ENCODE results near the gene ZXDA.
A peak's percentile ranks its signal among the peaks of the same experiment; 100 is the strongest.

The ZXDA gene

GRCh38 chrX:57929373-57929772 lies 19.1 kb upstream of the ZXDA start:
- no peak for TF ChIP-seq EZH2phosphoT487 (IDR thresholded peaks at IDR 0.05; ENCODE audit: borderline replicate concordance)
- peak; percentile 59 for TF ChIP-seq CTCF (conservative IDR thresholded peaks at IDR 0.05; ENCODE audit: low read length)
- Histone ChIP-seq H3F3A (ENCODE audit: low read depth) (no peaks in the 10 kb centered on the region), H3K9ac (ENCODE audit: low read depth, low read length, poor library complexity, severe bottlenecking) (no peak overlapping the region), H3K79me2 (ENCODE audit: insufficient read depth, low read length) (no peaks in the 10 kb centered on the region), H3K4me3 (ENCODE audit: low read length, poor library complexity, severe bottlenecking) (no peak overlapping the region), H3K9me3 (ENCODE audit: insufficient read depth, low read depth, low read length) (no peaks in the 10 kb centered on the region), H2AFZ (ENCODE audit: low read length) (0 out of 2 replicates have a peak overlapping the region, but pooled peaks have one; percentile 43), H4K20me1 (ENCODE audit: insufficient read depth, low read length, poor library complexity, severe bottlenecking) (no peaks in the 10 kb centered on the region), H3K4me1 (ENCODE audit: insufficient read depth, low read length, poor library complexity, severe bottlenecking) (no peaks in the 10 kb centered on the region), H3K4me2 (ENCODE audit: low read depth, low read length, poor library complexity, severe bottlenecking) (no peak overlapping the region), H3K36me3 (ENCODE audit: insufficient read depth, low read length) (no peaks in the 10 kb centered on the region), H3K9me2 (replicated peaks; ENCODE audit: low read depth, low read length) (no peaks in the 10 kb centered on the region), H3K27me3 (ENCODE audit: insufficient read depth, low read length, poor library complexity, severe bottlenecking) (no peaks in the 10 kb centered on the region)

GRCh38 chrX:57925806-57926205 lies 15.5 kb upstream of the ZXDA start:
- Histone ChIP-seq H3K4me1 (ENCODE audit: insufficient read depth, low read length, poor library complexity, severe bottlenecking) (no peaks in the 10 kb centered on the region), H3F3A (ENCODE audit: low read depth) (no peaks in the 10 kb centered on the region), H3K27me3 (ENCODE audit: insufficient read depth, low read length, poor library complexity, severe bottlenecking) (no peaks in the 10 kb centered on the region), H3K4me3 (ENCODE audit: low read length, poor library complexity, severe bottlenecking) (no peak overlapping the region), H3K9ac (ENCODE audit: low read depth, low read length, poor library complexity, severe bottlenecking) (no peak overlapping the region), H3K36me3 (ENCODE audit: insufficient read depth, low read length) (no peaks in the 10 kb centered on the region), H3K79me2 (ENCODE audit: insufficient read depth, low read length) (no peaks in the 10 kb centered on the region), H3K4me2 (ENCODE audit: low read depth, low read length, poor library complexity, severe bottlenecking) (no peak overlapping the region), H4K20me1 (ENCODE audit: insufficient read depth, low read length, poor library complexity, severe bottlenecking) (no peaks in the 10 kb centered on the region), H3K9me2 (replicated peaks; ENCODE audit: low read depth, low read length) (no peaks in the 10 kb centered on the region), H2AFZ (ENCODE audit: low read length) (no peak overlapping the region), H3K9me3 (ENCODE audit: insufficient read depth, low read depth, low read length) (no peaks in the 10 kb centered on the region)
- TF ChIP-seq EZH2phosphoT487 (IDR thresholded peaks at IDR 0.05; ENCODE audit: borderline replicate concordance) (no peak), CTCF (conservative IDR thresholded peaks at IDR 0.05; ENCODE audit: low read length) (no peak)

- H3F3A ChIP-seq (ENCODE audit: low read depth), result no peaks in the 10 kb centered on the region
- H3K36me3 ChIP-seq (ENCODE audit: insufficient read depth, low read length), result no peaks in the 10 kb centered on the region
- no peaks in the 10 kb centered on the region for H3K9me2 ChIP-seq (replicated peaks; ENCODE audit: low read depth, low read length)
- H3K4me3 ChIP-seq (ENCODE audit: low read length, poor library complexity, severe bottlenecking), result no peak overlapping the region
- H3K4me2 ChIP-seq (ENCODE audit: low read depth, low read length, poor library complexity, severe bottlenecking), result no peak overlapping the region
- no peaks in the 10 kb centered on the region for H3K79me2 ChIP-seq (ENCODE audit: insufficient read depth, low read length)
- no peaks in the 10 kb centered on the region for H4K20me1 ChIP-seq (ENCODE audit: insufficient read depth, low read length, poor library complexity, severe bottlenecking)
- TF ChIP-seq CTCF (conservative IDR thresholded peaks at IDR 0.05; ENCODE audit: low read length), result peak; percentile 50
- no peak for TF ChIP-seq EZH2phosphoT487 (IDR thresholded peaks at IDR 0.05; ENCODE audit: borderline replicate concordance)
- no peaks in the 10 kb centered on the region for H3K4me1 ChIP-seq (ENCODE audit: insufficient read depth, low read length, poor library complexity, severe bottlenecking)
- H3K27me3 ChIP-seq (ENCODE audit: insufficient read depth, low read length, poor library complexity, severe bottlenecking), result no peaks in the 10 kb centered on the region
- H3K9ac ChIP-seq (ENCODE audit: low read depth, low read length, poor library complexity, severe bottlenecking), result no peak overlapping the region
- no peaks in the 10 kb centered on the region for H3K9me3 ChIP-seq (ENCODE audit: insufficient read depth, low read depth, low read length)
- no peak overlapping the region for H2AFZ ChIP-seq (ENCODE audit: low read length)
Observed at GRCh38 chrX:57918750-57919436, 8.6 kb upstream of the ZXDA start.

Measured in Loucy (cell line).